Fibroblast of skin of scalp (primary cell): Measurements from ENCODE around the gene HIC1.

Experiments used
- DNase-seq: peaks from one replicate; pipeline ENCODE4 v3.0.0-alpha.2; 2013

The HIC1 gene

GRCh38 chr17:2061441-2061958, 6.6 kb downstream of the HIC1 start:
- no peak for DNase-seq

DNA sequence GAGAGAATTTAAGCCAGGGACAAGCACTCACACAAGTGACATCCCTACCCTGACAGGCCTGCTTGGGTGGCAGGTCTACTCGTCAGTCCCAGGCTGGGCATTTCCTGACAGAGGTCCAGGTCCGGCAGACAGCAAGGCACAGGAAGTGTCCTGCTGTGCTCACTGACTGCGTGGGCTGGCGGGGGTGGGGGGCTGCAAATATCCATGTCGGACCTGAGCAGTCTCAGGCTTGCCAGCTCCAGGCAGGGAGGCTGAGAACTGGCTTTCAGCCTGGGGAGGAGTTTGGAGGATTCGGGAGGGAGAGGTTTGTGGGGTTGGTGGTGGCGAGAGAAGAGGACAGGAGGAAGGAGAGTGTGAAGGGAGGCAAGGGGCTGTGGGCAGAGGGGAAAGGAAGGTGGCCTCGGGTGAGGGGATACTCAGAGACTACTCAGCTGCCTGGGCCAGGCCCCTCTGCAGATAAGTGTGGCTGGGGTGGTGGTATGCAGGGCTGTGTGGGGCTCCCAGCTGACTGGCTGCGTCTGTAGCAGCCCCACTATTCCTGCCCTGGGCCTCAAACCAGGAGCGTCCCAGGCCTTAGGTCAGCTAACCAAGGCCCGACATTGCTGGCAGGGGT, 7.8 kb downstream of the HIC1 start:
- DNase-seq: peak; percentile 88

GRCh38 chr17:2063261-2064146, 8.6 kb downstream of the HIC1 start:
- peak; percentile 84 for DNase-seq

GRCh38 chr17:2064147-2064489, 9.2 kb downstream of the HIC1 start:
- DNase-seq: no peak

- DNase-seq: peak; percentile 53
Measured at GRCh38 chr17:2064520-2064971, 9.6 kb downstream of the HIC1 start.

DNA sequence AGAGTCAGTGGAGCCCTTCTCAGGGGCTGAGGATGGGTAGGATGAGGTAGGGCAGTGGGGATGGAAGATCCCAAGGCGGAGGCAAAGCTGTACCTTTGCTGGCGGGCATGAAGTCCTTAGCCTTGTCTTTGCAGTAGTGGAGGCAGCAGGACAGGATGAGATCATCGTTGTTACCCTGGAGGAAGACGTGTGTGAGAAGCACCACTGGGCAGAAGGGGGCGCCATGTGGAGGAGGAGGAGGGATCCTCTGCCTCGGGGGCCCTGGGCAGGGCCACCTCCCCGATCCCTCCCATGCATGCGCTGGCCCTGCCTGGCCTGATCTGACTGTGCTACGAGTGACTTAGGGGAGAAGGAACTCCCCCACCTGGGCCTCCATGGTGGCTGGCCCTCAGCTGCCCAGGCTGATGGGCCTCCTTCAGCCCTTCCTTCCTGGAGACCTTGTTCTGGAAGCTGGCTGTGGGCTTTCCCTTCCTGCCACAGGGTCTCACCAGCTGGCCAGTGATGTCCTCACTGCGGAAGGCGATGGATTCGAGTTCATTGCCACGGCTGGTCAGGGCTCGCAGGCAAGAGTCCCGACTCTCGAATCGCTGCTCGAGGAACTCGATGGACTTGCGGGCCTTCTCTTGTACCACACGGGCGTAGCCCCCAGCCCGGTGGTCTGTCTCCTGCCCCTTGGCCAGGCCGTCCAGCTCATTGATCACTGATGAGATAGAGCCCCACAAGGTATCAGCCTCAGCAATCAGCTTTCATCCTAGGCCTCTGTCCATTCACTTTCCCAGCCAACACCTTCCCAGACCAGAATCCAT, 10.3 kb downstream of the HIC1 start:
- DNase-seq: peak; percentile 86

GRCh38 chr17:2065949-2066400, 11.1 kb downstream of the HIC1 start:
- DNase-seq: peak; percentile 72

DNA sequence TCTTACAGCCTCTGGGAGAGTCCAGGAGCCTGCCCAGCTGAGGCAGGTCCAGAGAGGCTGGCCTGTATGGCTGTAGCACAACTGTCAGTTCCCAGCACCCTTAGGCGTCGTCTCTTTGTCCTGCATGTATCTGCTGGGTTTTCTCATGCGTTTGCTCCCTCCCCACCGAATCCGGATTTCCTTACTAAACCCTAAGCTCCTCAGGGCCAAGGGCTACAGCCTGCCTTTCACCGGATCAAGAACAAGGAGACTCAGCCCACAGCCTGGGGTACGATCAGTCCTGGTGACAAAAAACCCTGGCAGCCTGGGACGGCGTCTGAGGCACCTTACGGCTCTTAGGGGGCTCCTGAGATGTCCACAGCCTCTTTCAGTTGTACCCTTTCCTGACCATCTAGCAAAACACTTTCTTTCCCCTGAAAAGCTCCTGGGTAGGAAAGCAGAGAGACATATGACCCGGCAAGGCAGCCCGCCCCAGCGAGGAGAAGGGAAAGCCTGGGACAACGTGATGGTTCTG, 12.2 kb downstream of the HIC1 start:
- no peak for DNase-seq

DNA sequence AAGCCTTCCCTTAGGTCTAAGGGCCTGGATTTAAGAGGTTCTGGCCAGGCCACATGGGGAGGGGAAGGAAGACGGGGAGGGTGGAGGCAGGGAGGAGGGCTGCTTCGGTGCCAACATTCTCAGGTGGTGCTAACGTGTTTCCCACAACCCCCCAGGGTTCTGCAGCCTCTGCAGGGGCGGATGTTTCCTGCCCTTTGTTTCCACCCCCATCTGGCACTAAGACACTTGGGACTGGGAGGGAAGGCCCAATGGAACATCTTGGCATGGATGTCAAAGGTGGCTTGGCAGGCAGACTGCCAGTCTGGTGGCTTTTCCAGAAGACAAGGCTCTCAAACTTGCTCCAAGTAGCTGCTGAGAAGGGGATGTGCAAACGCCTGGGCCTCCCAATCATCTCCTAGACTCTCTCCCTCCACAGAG, 12.7 kb downstream of the HIC1 start:
- DNase-seq: peak; percentile 77

- peak; percentile 97 for DNase-seq
Measured at GRCh38 chr17:2068031-2068518, 13.2 kb downstream of the HIC1 start.

- DNase-seq: no peak
Measured at GRCh38 chr17:2068519-2069051, 13.7 kb downstream of the HIC1 start.

DNA sequence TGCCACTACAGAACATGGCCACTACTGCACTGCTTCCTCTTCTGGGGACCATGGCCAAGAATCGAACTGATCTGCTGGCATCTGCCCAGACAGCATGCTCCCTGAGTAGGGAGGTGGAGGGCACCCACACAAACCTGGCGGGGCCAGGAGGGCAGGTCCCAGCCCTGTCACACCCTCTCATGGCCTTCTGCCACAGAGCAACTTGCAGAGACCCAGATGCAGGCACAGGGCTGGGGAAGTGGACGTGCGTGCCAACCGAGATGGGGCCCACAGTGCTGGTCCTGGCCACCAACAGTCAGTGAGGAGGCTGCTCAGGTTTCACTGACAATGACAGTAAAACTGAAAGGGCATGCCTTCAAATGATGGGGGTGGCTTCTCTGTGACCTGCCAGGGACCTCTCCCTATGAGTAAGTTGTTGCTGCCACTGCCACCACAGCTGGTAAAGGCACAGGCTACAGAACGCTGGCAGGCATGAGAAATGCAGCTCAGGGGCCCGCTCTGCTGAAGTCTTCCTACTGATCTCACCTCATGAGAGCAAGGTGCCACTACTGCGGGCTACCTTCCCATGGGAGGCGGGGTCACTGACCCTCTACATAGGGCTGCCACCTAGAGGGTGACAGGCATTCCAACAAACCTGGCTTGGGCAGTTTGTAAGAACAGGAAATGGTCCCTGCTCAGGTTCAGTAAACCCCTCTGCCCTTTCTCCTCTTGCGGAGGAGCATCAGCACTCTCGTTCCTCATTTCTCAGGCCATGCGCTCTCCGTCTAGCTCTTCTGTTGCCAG, 15.5 kb downstream of the HIC1 start:
- DNase-seq: no peak

- no peak for DNase-seq
Measured at GRCh38 chr17:2071024-2071385, 16.1 kb downstream of the HIC1 start.

GRCh38 chr17:2071455-2072281, 16.8 kb downstream of the HIC1 start:
- DNase-seq: peak; percentile 65

- DNase-seq: no peak
Measured at GRCh38 chr17:2074919-2075318, 20.0 kb downstream of the HIC1 start.

- no peak for DNase-seq
Measured at GRCh38 chr17:2075336-2076086, 20.6 kb downstream of the HIC1 start.

GRCh38 chr17:2076087-2076984, 21.4 kb downstream of the HIC1 start:
- DNase-seq: no peak

- DNase-seq: no peak
Measured at GRCh38 chr17:2077040-2077439, 22.1 kb downstream of the HIC1 start.

DNA sequence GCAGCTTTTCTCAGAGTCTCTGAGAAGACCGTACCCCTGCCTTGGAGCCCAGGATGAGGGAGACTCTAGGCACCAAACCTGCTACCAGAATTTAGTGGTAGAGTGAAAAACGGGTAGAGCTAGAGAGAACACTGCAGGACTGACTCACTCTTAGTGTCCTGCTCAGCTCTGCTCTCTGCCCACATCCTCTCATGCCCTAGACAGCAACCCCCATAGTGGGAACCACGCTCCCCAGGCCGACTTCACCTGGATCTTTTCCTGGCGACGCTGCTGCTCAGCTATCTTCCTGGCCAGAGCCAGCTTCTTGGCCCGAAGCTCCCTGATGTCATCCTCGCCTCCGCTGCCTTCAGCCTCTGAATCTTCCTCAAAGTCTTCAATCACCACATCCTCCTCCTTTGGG, 26.7 kb downstream of the HIC1 start:
- no peak for DNase-seq
